HFF-Myc (cell line): ENCODE data around the gene TAF11.
"Not testable (repeated sequence)": the region's sequence is repeated elsewhere in the genome, so short reads cannot be mapped to it uniquely, and the experiment has no call there.

ENCODE experiments used
- DNase-seq: peaks from one replicate; pipeline ENCODE4 v3.0.0-alpha.2; 2011; ENCODE audit warnings: low read depth; ENCODE audit errors: extremely low read depth
- H3K4me3 ChIP-seq: replicated peaks from 2 replicates; pipeline ENCODE4 v1.5.1; 2011; ENCODE audit warnings: low read depth, mild to moderate bottlenecking, control low read depth, low read length
- TF ChIP-seq, protein P1 (sequence below): IDR thresholded peaks from 2 replicates; pipeline ENCODE4 v1.5.1; 2012; ENCODE audit warnings: mild to moderate bottlenecking, low read depth, low read length, control low read depth; ENCODE audit errors: missing control alignments

The TAF11 gene

DNA sequence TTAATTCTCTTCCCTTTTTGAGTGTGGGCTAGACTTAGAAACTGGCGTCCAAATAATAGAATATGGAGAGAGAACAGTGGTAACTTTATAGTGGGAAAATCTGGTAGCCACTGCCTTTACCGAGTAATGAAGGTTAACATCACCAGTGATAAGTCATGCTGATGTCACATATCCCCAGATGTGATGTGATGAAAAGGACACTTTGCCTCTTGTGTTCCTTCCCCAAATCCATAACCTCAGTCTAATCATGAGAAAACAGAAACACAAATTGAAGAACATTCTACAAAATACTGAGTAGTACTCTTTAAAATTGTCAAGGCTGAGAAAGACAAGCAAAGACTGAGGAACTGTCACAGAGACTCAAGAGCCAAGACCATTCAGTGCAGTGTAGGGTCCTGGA, 19.0 kb upstream of the TAF11 start:
- TF ChIP-seq, protein P1, sequence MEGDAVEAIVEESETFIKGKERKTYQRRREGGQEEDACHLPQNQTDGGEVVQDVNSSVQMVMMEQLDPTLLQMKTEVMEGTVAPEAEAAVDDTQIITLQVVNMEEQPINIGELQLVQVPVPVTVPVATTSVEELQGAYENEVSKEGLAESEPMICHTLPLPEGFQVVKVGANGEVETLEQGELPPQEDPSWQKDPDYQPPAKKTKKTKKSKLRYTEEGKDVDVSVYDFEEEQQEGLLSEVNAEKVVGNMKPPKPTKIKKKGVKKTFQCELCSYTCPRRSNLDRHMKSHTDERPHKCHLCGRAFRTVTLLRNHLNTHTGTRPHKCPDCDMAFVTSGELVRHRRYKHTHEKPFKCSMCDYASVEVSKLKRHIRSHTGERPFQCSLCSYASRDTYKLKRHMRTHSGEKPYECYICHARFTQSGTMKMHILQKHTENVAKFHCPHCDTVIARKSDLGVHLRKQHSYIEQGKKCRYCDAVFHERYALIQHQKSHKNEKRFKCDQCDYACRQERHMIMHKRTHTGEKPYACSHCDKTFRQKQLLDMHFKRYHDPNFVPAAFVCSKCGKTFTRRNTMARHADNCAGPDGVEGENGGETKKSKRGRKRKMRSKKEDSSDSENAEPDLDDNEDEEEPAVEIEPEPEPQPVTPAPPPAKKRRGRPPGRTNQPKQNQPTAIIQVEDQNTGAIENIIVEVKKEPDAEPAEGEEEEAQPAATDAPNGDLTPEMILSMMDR: no peak
- DNase-seq: no peak
- H3K4me3 ChIP-seq: no peak overlapping the region

DNA sequence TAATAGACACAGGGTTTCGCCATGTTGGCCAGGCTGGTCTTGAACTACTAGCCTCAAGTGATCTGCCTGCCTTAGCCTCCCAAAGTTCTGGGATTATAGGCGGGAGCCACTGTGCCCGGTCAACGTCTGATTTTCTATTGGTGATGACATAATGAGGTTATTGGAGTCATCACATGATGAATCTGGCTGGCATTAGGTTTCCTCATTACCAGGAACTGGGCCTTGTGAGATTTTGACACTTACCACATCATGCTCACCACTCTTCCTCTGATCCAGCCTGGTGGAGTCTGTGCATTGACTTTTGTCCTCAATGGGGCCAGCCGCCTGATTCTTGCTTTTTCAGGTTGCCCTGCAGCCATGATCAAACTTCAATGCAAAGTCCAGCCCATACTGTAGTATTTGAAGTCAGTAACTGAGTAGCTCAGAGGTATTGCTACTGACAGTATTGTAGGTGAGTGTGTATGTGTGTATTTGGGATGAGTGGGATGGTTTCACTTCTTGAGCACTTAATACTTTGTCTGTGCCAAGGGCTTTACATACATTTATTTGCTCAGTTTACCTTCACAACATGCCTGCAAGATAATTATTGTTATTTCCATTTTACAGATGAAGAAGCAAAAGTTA, 17.3 kb upstream of the TAF11 start:
- TF ChIP-seq, protein P1: no peak
- no peak for DNase-seq
- no peak overlapping the region for H3K4me3 ChIP-seq

DNA sequence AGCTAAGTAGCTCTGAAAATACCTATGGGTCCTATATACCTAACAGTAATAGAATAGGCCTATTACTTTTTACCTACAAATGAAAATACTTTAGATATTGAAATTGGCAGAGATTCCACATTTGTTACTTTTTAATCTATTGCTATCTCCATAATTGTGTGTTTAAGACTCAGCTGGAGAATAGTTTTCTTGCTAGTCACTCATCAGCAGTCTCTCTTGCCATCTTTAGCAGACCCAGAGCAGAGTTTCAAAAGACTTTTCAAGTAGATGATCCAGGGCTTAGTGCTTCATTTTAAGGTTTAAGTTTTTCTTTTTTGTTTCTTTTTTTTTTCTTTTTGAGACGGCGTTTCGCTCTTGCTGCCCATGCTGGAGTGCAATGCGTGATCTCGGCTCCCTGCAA, 14.1 kb upstream of the TAF11 start:
- TF ChIP-seq, protein P1: no peak
- DNase-seq: no peak
- no peak overlapping the region for H3K4me3 ChIP-seq

DNA sequence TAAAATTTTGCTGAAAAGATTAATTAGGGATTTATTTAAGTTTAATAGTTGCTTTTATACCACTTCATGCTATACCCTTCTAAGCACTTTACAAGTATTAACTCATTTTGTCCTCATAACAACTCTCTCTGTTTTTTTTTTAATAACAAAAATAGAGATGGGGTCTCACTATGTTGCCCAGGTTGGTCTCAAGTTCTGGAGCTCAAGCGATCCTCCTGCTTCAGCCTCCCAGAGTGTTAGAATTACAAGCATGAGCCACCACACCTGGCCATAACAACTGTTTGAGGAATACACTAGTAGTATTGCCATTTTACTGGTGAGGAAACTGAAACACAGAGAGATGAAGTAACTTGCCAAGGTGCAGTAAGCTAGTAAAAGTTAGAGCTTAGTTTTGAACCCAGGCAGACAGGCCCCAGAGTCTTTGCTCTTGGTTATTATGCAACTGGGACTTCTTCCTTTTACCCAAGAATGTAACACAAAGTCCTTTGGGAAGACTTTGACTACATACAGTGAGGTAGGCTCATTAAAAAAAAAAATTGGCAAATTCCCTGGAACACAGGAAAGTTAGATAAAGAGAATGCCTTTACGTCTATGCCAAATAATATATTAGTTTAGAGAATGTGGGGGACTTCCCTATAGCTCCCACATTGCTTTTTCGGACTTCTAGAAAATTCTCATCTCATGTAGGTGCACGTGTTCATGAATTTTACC, 12.6 kb upstream of the TAF11 start:
- H3K4me3 ChIP-seq: no peak overlapping the region
- DNase-seq: no peak
- TF ChIP-seq, protein P1: no peak

DNA sequence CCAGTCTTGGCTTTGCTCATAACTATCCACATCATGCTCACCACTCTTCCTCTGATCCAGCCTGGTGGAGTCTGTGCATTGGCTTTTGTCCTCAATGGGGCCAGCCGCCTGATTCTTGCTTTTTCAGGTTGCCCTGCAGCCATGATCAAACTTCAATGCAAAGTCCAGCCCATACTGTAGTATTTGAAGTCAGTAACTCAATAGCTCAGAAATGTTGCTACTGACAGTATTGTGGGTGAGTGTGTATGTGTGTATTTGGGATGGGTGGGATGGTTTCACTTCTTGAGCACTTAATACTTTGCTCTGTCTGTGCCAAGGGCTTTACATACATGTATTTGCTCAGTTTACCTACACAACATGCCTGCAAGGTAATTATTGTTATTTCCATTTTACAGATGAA, 11.9 kb upstream of the TAF11 start:
- not testable (repeated sequence) for H3K4me3 ChIP-seq, DNase-seq

DNA sequence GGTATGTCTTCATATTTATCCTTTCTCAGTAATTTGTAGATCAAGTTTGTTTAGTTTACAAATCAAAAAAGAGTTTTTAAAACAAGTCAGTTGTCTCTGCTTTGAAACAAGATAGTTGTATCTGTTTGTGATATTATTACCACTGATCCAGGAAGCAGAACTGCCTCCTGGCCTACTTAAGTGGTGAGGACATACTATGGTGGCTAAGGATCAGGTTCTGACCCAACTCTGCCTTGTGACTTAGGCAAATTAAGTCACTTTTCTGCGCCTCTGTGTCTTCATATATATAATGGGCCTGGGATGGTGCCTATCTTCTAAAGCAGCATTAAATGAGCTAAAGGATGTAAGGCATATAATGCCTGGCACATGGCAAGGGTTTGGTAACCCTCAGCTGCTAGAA, 9.9 kb upstream of the TAF11 start:
- no peak overlapping the region for H3K4me3 ChIP-seq
- DNase-seq: no peak
- TF ChIP-seq, protein P1: no peak

DNA sequence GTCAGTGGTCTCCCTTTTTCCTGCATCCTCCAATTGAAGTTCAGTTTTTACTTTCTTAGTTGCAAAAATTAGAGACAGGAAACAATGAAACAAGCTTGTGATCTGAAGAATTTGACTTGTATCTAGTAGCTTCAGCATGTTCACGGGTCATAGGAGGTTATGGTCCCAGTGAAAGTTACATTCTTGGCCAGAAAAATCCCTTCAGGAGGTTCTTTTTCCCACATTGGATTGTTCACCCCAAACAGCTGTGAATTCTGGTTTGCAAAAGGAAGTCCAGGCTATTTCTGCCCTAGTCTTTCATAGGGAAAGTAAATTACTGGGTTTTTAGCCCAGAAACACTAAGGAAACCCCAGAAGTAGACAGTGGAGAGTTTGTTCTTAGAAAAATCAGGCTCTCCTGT, 9.3 kb upstream of the TAF11 start:
- DNase-seq: no peak
- no peak overlapping the region for H3K4me3 ChIP-seq
- TF ChIP-seq, protein P1: no peak
